ENCODE measurements around the gene PDE3A.

Gene PDE3A

DNA sequence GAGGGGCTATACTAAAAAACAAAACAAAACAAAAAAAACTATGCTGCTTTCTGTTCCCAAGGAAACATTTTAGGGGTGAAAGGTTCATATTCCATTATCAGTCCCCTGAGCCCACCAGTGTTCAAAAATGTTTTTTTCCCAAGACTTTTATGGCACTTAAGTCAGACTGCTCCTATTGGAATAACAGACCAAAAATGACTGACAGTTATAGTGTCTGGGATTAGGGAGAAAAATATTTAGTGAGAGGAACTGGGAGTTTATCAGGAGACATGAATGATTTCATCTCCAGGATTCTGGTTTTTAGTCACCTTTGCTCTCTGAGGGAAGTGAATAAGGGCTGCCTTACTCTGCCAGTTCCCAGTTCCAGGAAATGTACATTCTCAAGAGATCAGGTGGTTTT is 68.0 kb downstream of the PDE3A start:
- H3K4me1 ChIP-seq (ENCODE audit: insufficient read depth, low read length, poor library complexity, severe bottlenecking): no peaks in the 10 kb centered on the region
- H3K9me2 ChIP-seq (replicated peaks; ENCODE audit: low read depth, low read length): no peaks in the 10 kb centered on the region
- H3F3A ChIP-seq (ENCODE audit: low read depth): no peaks in the 10 kb centered on the region
- no peaks in the 10 kb centered on the region for H3K9me3 ChIP-seq (ENCODE audit: insufficient read depth, low read depth, low read length)
- H4K20me1 ChIP-seq (ENCODE audit: insufficient read depth, low read length, poor library complexity, severe bottlenecking): no peaks in the 10 kb centered on the region
- no peaks in the 10 kb centered on the region for H3K27me3 ChIP-seq (ENCODE audit: insufficient read depth, low read length, poor library complexity, severe bottlenecking)
- H3K4me3 ChIP-seq (ENCODE audit: low read length, poor library complexity, severe bottlenecking): no peak overlapping the region
- H3K9ac ChIP-seq (ENCODE audit: low read depth, low read length, poor library complexity, severe bottlenecking): no peak overlapping the region
- no peaks in the 10 kb centered on the region for H3K79me2 ChIP-seq (ENCODE audit: insufficient read depth, low read length)
- no peaks in the 10 kb centered on the region for H3K36me3 ChIP-seq (ENCODE audit: insufficient read depth, low read length)
- TF ChIP-seq EZH2phosphoT487 (IDR thresholded peaks at IDR 0.05; ENCODE audit: borderline replicate concordance): no peak
- TF ChIP-seq, protein P1, sequence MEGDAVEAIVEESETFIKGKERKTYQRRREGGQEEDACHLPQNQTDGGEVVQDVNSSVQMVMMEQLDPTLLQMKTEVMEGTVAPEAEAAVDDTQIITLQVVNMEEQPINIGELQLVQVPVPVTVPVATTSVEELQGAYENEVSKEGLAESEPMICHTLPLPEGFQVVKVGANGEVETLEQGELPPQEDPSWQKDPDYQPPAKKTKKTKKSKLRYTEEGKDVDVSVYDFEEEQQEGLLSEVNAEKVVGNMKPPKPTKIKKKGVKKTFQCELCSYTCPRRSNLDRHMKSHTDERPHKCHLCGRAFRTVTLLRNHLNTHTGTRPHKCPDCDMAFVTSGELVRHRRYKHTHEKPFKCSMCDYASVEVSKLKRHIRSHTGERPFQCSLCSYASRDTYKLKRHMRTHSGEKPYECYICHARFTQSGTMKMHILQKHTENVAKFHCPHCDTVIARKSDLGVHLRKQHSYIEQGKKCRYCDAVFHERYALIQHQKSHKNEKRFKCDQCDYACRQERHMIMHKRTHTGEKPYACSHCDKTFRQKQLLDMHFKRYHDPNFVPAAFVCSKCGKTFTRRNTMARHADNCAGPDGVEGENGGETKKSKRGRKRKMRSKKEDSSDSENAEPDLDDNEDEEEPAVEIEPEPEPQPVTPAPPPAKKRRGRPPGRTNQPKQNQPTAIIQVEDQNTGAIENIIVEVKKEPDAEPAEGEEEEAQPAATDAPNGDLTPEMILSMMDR (conservative IDR thresholded peaks at IDR 0.05; ENCODE audit: low read length): no peak
- H3K4me2 ChIP-seq (ENCODE audit: low read depth, low read length, poor library complexity, severe bottlenecking): no peak overlapping the region
- H2AFZ ChIP-seq (ENCODE audit: low read length): no peak overlapping the region

DNA sequence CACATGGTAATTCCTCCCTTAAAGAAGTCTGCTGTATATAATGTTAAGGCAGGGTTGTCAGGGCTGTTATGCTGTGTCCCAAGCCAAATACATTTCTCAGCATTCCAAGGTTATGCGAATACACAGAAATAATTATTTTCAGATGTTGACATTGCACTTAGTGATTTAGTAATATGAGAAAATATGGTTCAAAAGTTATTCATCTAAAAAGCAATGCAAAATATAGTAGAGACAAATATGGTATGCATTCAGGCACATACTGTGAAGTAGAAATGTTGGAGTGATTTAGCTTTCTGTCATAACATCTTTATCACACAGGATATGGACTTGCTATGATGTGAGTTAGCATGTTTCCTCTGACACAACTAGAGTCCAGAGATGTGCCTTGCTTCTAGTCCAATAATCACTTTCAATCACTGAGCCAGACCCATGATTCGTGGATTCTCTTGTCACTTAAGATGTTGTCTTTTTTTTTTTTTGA is 70.0 kb downstream of the PDE3A start:
- Histone ChIP-seq H3K4me2 (ENCODE audit: low read depth, low read length, poor library complexity, severe bottlenecking) (no peak overlapping the region), H3K36me3 (ENCODE audit: insufficient read depth, low read length) (no peaks in the 10 kb centered on the region), H3K27me3 (ENCODE audit: insufficient read depth, low read length, poor library complexity, severe bottlenecking) (no peaks in the 10 kb centered on the region), H2AFZ (ENCODE audit: low read length) (no peak overlapping the region), H3K4me1 (ENCODE audit: insufficient read depth, low read length, poor library complexity, severe bottlenecking) (no peaks in the 10 kb centered on the region), H4K20me1 (ENCODE audit: insufficient read depth, low read length, poor library complexity, severe bottlenecking) (no peaks in the 10 kb centered on the region), H3K4me3 (ENCODE audit: low read length, poor library complexity, severe bottlenecking) (no peak overlapping the region), H3F3A (ENCODE audit: low read depth) (no peaks in the 10 kb centered on the region), H3K9me2 (replicated peaks; ENCODE audit: low read depth, low read length) (no peaks in the 10 kb centered on the region), H3K9me3 (ENCODE audit: insufficient read depth, low read depth, low read length) (no peaks in the 10 kb centered on the region), H3K9ac (ENCODE audit: low read depth, low read length, poor library complexity, severe bottlenecking) (no peak overlapping the region), H3K79me2 (ENCODE audit: insufficient read depth, low read length) (no peaks in the 10 kb centered on the region)
- TF ChIP-seq, protein P1 (conservative IDR thresholded peaks at IDR 0.05; ENCODE audit: low read length): no peak
- no peak for TF ChIP-seq EZH2phosphoT487 (IDR thresholded peaks at IDR 0.05; ENCODE audit: borderline replicate concordance)

DNA sequence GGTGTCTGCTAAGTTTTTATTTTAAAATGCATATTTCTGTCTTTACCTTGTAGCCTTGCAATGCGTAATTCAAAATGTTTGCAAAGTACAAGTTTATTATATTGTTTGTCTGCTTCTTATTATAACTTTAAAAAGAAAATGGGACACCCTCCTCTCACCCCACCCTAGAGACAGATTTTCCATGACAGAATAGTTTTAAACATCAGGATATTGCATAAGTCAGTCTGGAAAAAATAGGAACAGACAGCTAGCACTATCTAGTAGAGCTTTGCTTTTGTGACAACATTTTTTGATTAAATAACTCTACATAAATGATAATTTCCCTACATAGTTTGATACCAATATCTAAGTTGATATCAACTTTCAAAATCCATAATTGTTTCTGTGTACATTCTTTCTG is 71.3 kb downstream of the PDE3A start:
- H3K4me2 ChIP-seq (ENCODE audit: low read depth, low read length, poor library complexity, severe bottlenecking): no peak overlapping the region
- H3K79me2 ChIP-seq (ENCODE audit: insufficient read depth, low read length): no peaks in the 10 kb centered on the region
- TF ChIP-seq EZH2phosphoT487 (IDR thresholded peaks at IDR 0.05; ENCODE audit: borderline replicate concordance): no peak
- TF ChIP-seq, protein P1 (conservative IDR thresholded peaks at IDR 0.05; ENCODE audit: low read length): no peak
- no peak overlapping the region for H3K9ac ChIP-seq (ENCODE audit: low read depth, low read length, poor library complexity, severe bottlenecking)
- no peaks in the 10 kb centered on the region for H3K27me3 ChIP-seq (ENCODE audit: insufficient read depth, low read length, poor library complexity, severe bottlenecking)
- H3K9me2 ChIP-seq (replicated peaks; ENCODE audit: low read depth, low read length): no peaks in the 10 kb centered on the region
- H2AFZ ChIP-seq (ENCODE audit: low read length): no peak overlapping the region
- H4K20me1 ChIP-seq (ENCODE audit: insufficient read depth, low read length, poor library complexity, severe bottlenecking): no peaks in the 10 kb centered on the region
- H3K4me3 ChIP-seq (ENCODE audit: low read length, poor library complexity, severe bottlenecking): no peak overlapping the region
- no peaks in the 10 kb centered on the region for H3K9me3 ChIP-seq (ENCODE audit: insufficient read depth, low read depth, low read length)
- no peaks in the 10 kb centered on the region for H3F3A ChIP-seq (ENCODE audit: low read depth)
- no peaks in the 10 kb centered on the region for H3K36me3 ChIP-seq (ENCODE audit: insufficient read depth, low read length)
- H3K4me1 ChIP-seq (ENCODE audit: insufficient read depth, low read length, poor library complexity, severe bottlenecking): no peaks in the 10 kb centered on the region

Data from Loucy (cell line).